CD4-positive, alpha-beta memory T cell (primary cell): ENCODE data around the gene NIFK. TPM values are rescaled to one million over a fixed set of nuclear protein-coding genes. Genes with fewer than 3 reads are reported as not detected.
"Not testable (repeated sequence)": the region's sequence is repeated elsewhere in the genome, so short reads cannot be mapped to it uniquely, and the experiment has no call there.

Experiments
- CTCF ChIA-PET: fragments of 350-600 bp; sonication (Branson Sonifier 250); formaldehyde crosslinking; loops from one replicate; lab custom pipeline; 2021; ENCODE audit warnings: inconsistent platforms; ENCODE audit not compliant: partially characterized antibody; lab: Charles Lee
- POLR2A ChIA-PET: fragments of 350-600 bp; sonication (Branson Sonifier 250); formaldehyde crosslinking; loops from one replicate; lab custom pipeline; 2021; ENCODE audit not compliant: partially characterized antibody; lab: Charles Lee
- DNase-seq, 5 donors: peaks; one replicate each; pipeline versions ENCODE4 v3.0.0 to v3.0.0-alpha.2; 2020 to 2022; ENCODE audit warnings: mixed read lengths in 1 of 5
- H3K27ac ChIP-seq: one replicate; pipeline ENCODE4 v1.7.0; 2013; ENCODE audit warnings: low read depth, low read length
- H3K27me3 ChIP-seq: 2 replicates; pipeline ENCODE4 v1.7.0; 2013; ENCODE audit warnings: mild to moderate bottlenecking, low read length, moderate library complexity; ENCODE audit not compliant: insufficient read depth
- H3K36me3 ChIP-seq: 2 replicates; pipeline ENCODE4 v1.7.0; 2013; ENCODE audit warnings: mild to moderate bottlenecking, low read length, moderate library complexity; ENCODE audit not compliant: insufficient read depth
- H3K4me1 ChIP-seq: 2 replicates; pipeline ENCODE4 v1.7.0; 2013; ENCODE audit warnings: mild to moderate bottlenecking, low read length, moderate library complexity; ENCODE audit not compliant: insufficient read depth
- H3K4me3 ChIP-seq, 2 donors: one replicate each; pipeline ENCODE4 v1.7.0; 2013; ENCODE audit warnings: low read length in 2 of 2, mild to moderate bottlenecking in 1 of 2
- H3K9me3 ChIP-seq, 2 donors: one replicate each; pipeline ENCODE4 v1.7.0; 2013; ENCODE audit warnings: low read length in 2 of 2, control low read depth in 1 of 2; ENCODE audit not compliant: control insufficient read depth in 1 of 2
- H3K27ac Mint-ChIP-seq, 7 donors: one replicate each; pipeline ENCODE4 v1.8.0; 2020 to 2021; ENCODE audit warnings: mixed read lengths in 7 of 7, mild to moderate bottlenecking in 6 of 7, inconsistent platforms in 3 of 7, moderate library complexity in 3 of 7
- H3K27me3 Mint-ChIP-seq, 2 donors: one replicate each; pipeline ENCODE4 v1.8.0; 2020 to 2021; ENCODE audit warnings: mixed read lengths in 2 of 2
- H3K36me3 Mint-ChIP-seq, 2 donors: one replicate each; pipeline ENCODE4 v1.8.0; 2020 to 2021; ENCODE audit warnings: mixed read lengths in 2 of 2, inconsistent platforms in 1 of 2, mild to moderate bottlenecking in 1 of 2
- H3K4me1 Mint-ChIP-seq, 4 donors: one replicate each; pipeline ENCODE4 v1.8.0; 2020 to 2021; ENCODE audit warnings: mixed read lengths in 4 of 4, mild to moderate bottlenecking in 1 of 4
- H3K4me3 Mint-ChIP-seq, 8 donors: one replicate each; pipeline ENCODE4 v1.8.0; 2020 to 2021; ENCODE audit warnings: mixed read lengths in 8 of 8, mild to moderate bottlenecking in 7 of 8, moderate library complexity in 6 of 8, inconsistent platforms in 3 of 8
- H3K9me3 Mint-ChIP-seq, 8 donors: one replicate each; pipeline ENCODE4 v1.8.0; 2020 to 2021; ENCODE audit warnings: mixed read lengths in 8 of 8, mild to moderate bottlenecking in 5 of 8, inconsistent platforms in 3 of 8, moderate library complexity in 1 of 8
- intact Hi-C: fragments of 100-400 bp; cut with micrococcal nuclease; formaldehyde crosslinking; loops from one replicate; pipeline ENCODE4 v1.15.1; 2023
- polyA plus RNA-seq, 2 donors: library from polyadenylated mRNA; unstranded; fragments of 300-500 nt; fragmentation: Illumina TruSeq; gene quantifications; one replicate each; pipeline ENCODE4 v1.2.3, GENCODE V29; 2021
- total RNA-seq, 2 experiments: library from RNA; stranded (reverse); gene quantifications; one replicate each; pipeline ENCODE4 v1.2.3, GENCODE V29; 2021

Gene NIFK
- total and polyA plus RNA-seq, 4 experiments from 2014 or later = 61.6 to 82.5 (median 63.5) TPM

GRCh38 chr2:121696410-121696930, 40.2 kb downstream of the NIFK start:
- Histone ChIP-seq H3K9me3 (no peaks in the 10 kb centered on the region), H3K27ac (no peak overlapping the region), H3K36me3 (no peaks in the 10 kb centered on the region), H3K4me1 (peaks cover 31% of the 10 kb centered on the region), H3K27me3 (no peaks in the 10 kb centered on the region), H3K4me3 (no peak overlapping the region)
- H3K4me3 Mint-ChIP-seq = no peak overlapping the region
- H3K36me3 Mint-ChIP-seq = no peaks in the 10 kb centered on the region
- ChIA-PET POLR2A (no interaction called here), CTCF (no interaction called here)
- H3K4me1 Mint-ChIP-seq = peaks cover 24 to 40% (median 32%) of the 10 kb centered on the region in 4 donors
- intact Hi-C loops = no loop called here
- peak overlapping the region in 4 of 7 donors; percentile 34 to 81 (median 60) for H3K27ac Mint-ChIP-seq
- DNase-seq = no peak
- H3K9me3 Mint-ChIP-seq = peaks cover 0 to 1% (median 0%) of the 10 kb centered on the region in 8 donors
- no peaks in the 10 kb centered on the region for H3K27me3 Mint-ChIP-seq

GRCh38 chr2:121695171-121695451, 41.6 kb downstream of the NIFK start:
- H3K36me3 ChIP-seq = no peaks in the 10 kb centered on the region
- POLR2A ChIA-PET = no interaction called here
- H3K27me3 ChIP-seq = no peaks in the 10 kb centered on the region
- no peak overlapping the region for H3K4me3 Mint-ChIP-seq
- no peak overlapping the region for H3K4me3 ChIP-seq
- H3K9me3 Mint-ChIP-seq = no peaks in the 10 kb centered on the region
- no peak for DNase-seq
- H3K4me1 ChIP-seq = peaks cover 18% of the 10 kb centered on the region
- H3K9me3 ChIP-seq = no peaks in the 10 kb centered on the region
- H3K27me3 Mint-ChIP-seq = no peaks in the 10 kb centered on the region
- H3K27ac ChIP-seq = no peak overlapping the region
- CTCF ChIA-PET = no interaction called here
- H3K27ac Mint-ChIP-seq = no peak overlapping the region
- intact Hi-C loops = no loop called here
- no peaks in the 10 kb centered on the region for H3K36me3 Mint-ChIP-seq
- peaks cover 14 to 27% (median 20%) of the 10 kb centered on the region in 4 donors for H3K4me1 Mint-ChIP-seq

- H3K4me3 Mint-ChIP-seq = no peak overlapping the region
- H3K4me3 ChIP-seq = no peak overlapping the region
- no peak for DNase-seq
- no peaks in the 10 kb centered on the region for H3K36me3 ChIP-seq
- H3K27me3 Mint-ChIP-seq = no peaks in the 10 kb centered on the region
- H3K36me3 Mint-ChIP-seq = no peaks in the 10 kb centered on the region
- no peak overlapping the region for H3K27ac Mint-ChIP-seq
- intact Hi-C loops = no loop called here
- POLR2A ChIA-PET = no interaction called here
- H3K9me3 Mint-ChIP-seq = no peaks in the 10 kb centered on the region
- no peaks in the 10 kb centered on the region for H3K27me3 ChIP-seq
- H3K27ac ChIP-seq = no peak overlapping the region
- no peaks in the 10 kb centered on the region for H3K9me3 ChIP-seq
- H3K4me1 Mint-ChIP-seq = peaks cover 9 to 21% (median 15%) of the 10 kb centered on the region in 4 donors
- H3K4me1 ChIP-seq = peaks cover 12% of the 10 kb centered on the region
- CTCF ChIA-PET = no interaction called here
Measured at GRCh38 chr2:121694398-121695170, 42.1 kb downstream of the NIFK start.

GRCh38 chr2:121690572-121690971, 46.1 kb downstream of the NIFK start:
- H3K27ac ChIP-seq, H3K36me3 ChIP-seq, H3K9me3 ChIP-seq, H3K4me3 Mint-ChIP-seq, intact Hi-C loops, H3K27me3 ChIP-seq, H3K4me3 ChIP-seq, H3K27me3 Mint-ChIP-seq, POLR2A ChIA-PET, H3K9me3 Mint-ChIP-seq, CTCF ChIA-PET, DNase-seq, H3K4me1 Mint-ChIP-seq, H3K36me3 Mint-ChIP-seq, H3K4me1 ChIP-seq: not testable (repeated sequence)
- peak overlapping the region in 1 of 7 donors; percentile 45 for H3K27ac Mint-ChIP-seq

GRCh38 chr2:121690095-121690494, 46.6 kb downstream of the NIFK start:
- POLR2A ChIA-PET = no interaction called here
- DNase-seq = no peak
- peaks cover 0 to 3% (median 0%) of the 10 kb centered on the region in 8 donors for H3K9me3 Mint-ChIP-seq
- peaks cover 0 to 2% (median 0%) of the 10 kb centered on the region in 4 donors for H3K4me1 Mint-ChIP-seq
- no peak overlapping the region for H3K4me3 Mint-ChIP-seq
- H3K27ac Mint-ChIP-seq = peak overlapping the region in 1 of 7 donors; percentile 45
- intact Hi-C loops = no loop called here
- no peaks in the 10 kb centered on the region for H3K4me1 ChIP-seq
- peaks cover 0 to 2% of the 10 kb centered on the region in 2 donors for H3K36me3 Mint-ChIP-seq
- H3K36me3 ChIP-seq = no peaks in the 10 kb centered on the region
- H3K9me3 ChIP-seq = no peaks in the 10 kb centered on the region
- H3K27ac ChIP-seq = no peak overlapping the region
- CTCF ChIA-PET = no interaction called here
- no peaks in the 10 kb centered on the region for H3K27me3 ChIP-seq
- H3K4me3 ChIP-seq = no peak overlapping the region
- no peaks in the 10 kb centered on the region for H3K27me3 Mint-ChIP-seq

- H3K27ac Mint-ChIP-seq = peak overlapping the region in 2 of 7 donors; percentile 17 to 60
- intact Hi-C loops = no loop called here
- H3K4me1 ChIP-seq = no peaks in the 10 kb centered on the region
- DNase-seq = no peak
- peaks cover 0 to 5% (median under 1%) of the 10 kb centered on the region in 8 donors for H3K9me3 Mint-ChIP-seq
- peaks cover 0 to 2% (median 0%) of the 10 kb centered on the region in 4 donors for H3K4me1 Mint-ChIP-seq
- CTCF ChIA-PET = no interaction called here
- no peaks in the 10 kb centered on the region for H3K9me3 ChIP-seq
- H3K36me3 ChIP-seq = no peaks in the 10 kb centered on the region
- peaks cover 0 to 2% of the 10 kb centered on the region in 2 donors for H3K36me3 Mint-ChIP-seq
- H3K27ac ChIP-seq = no peak overlapping the region
- H3K4me3 ChIP-seq = no peak overlapping the region
- no peaks in the 10 kb centered on the region for H3K27me3 Mint-ChIP-seq
- POLR2A ChIA-PET = no interaction called here
- H3K27me3 ChIP-seq = no peaks in the 10 kb centered on the region
- no peak overlapping the region for H3K4me3 Mint-ChIP-seq
Measured at GRCh38 chr2:121689356-121689755, 47.3 kb downstream of the NIFK start.

- H3K9me3 ChIP-seq = no peaks in the 10 kb centered on the region
- CTCF ChIA-PET = no interaction called here
- DNase-seq = no peak
- H3K36me3 ChIP-seq = no peaks in the 10 kb centered on the region
- H3K27ac ChIP-seq = no peak overlapping the region
- Mint-ChIP-seq H3K27me3 (no peaks in the 10 kb centered on the region), H3K27ac (no peak overlapping the region), H3K36me3 (peaks cover 5% of the 10 kb centered on the region in 2 donors), H3K9me3 (peaks cover 0 to 10% (median 5%) of the 10 kb centered on the region in 8 donors), H3K4me1 (peaks cover 0 to 2% (median 0%) of the 10 kb centered on the region in 4 donors), H3K4me3 (no peak overlapping the region)
- intact Hi-C loops = no loop called here
- H3K4me1 ChIP-seq = no peaks in the 10 kb centered on the region
- H3K27me3 ChIP-seq = no peaks in the 10 kb centered on the region
- POLR2A ChIA-PET = no interaction called here
- no peak overlapping the region for H3K4me3 ChIP-seq
Measured at GRCh38 chr2:121688820-121689219, 47.9 kb downstream of the NIFK start.
